HCT116 (cell line): ENCODE data around the gene KBTBD8.

ENCODE experiments used
- CEBPB ChIP-seq: IDR thresholded peaks from 2 replicates; pipeline ENCODE4 v1.6.1; 2012; ENCODE audit warnings: low read depth
- CTCF ChIP-seq, 3 experiments: fragments of 200-600 bp in 1 of 3; sonication (generic) in 1 of 3; IDR thresholded peaks in 2 of 3; conservative IDR thresholded peaks in 1 of 3; 2 replicates each; pipeline ENCODE4 v1.5.1; 2012 to 2017; ENCODE audit warnings: low read depth in 2 of 3, low read length in 2 of 3, antibody characterized with exemption in 1 of 3, borderline replicate concordance in 1 of 3, control low read depth in 1 of 3, mild to moderate bottlenecking in 1 of 3, mixed read lengths in 1 of 3, mixed run types in 1 of 3, moderate library complexity in 1 of 3; ENCODE audit not compliant: insufficient read depth in 1 of 3
- EZH2 ChIP-seq: fragments of 200-600 bp; sonication (generic); IDR thresholded peaks from 2 replicates; pipeline ENCODE4 v1.6.1; 2017; ENCODE audit warnings: antibody characterized with exemption, mixed run types
- EZH2phosphoT487 ChIP-seq: fragments of 200-600 bp; IDR thresholded peaks from 2 replicates; pipeline ENCODE4 v1.6.1; 2018; ENCODE audit warnings: antibody characterized with exemption, borderline replicate concordance
- POLR2A ChIP-seq: IDR thresholded peaks from 2 replicates; pipeline ENCODE4 v1.7.0; 2011; ENCODE audit warnings: borderline replicate concordance; ENCODE audit not compliant: insufficient read depth, insufficient read length; ENCODE audit errors: extremely low read depth
- SRF ChIP-seq: IDR thresholded peaks from 2 replicates; pipeline ENCODE4 v1.6.1; 2012; ENCODE audit warnings: low read depth
- YY1 ChIP-seq: IDR thresholded peaks from 2 replicates; pipeline ENCODE4 v1.6.1; 2011; ENCODE audit warnings: low read length, low read depth, moderate library complexity, mild to moderate bottlenecking; ENCODE audit not compliant: insufficient replicate concordance; ENCODE audit errors: extremely low read depth
- ZBTB33 ChIP-seq: IDR thresholded peaks from 2 replicates; pipeline ENCODE4 v1.6.1; 2011; ENCODE audit warnings: mild to moderate bottlenecking, low read length, moderate library complexity; ENCODE audit not compliant: insufficient replicate concordance; ENCODE audit errors: extremely low read depth
- TF ChIP-seq, protein P1 (sequence below): IDR thresholded peaks from 2 replicates; pipeline ENCODE4 v1.6.1; 2012

GRCh38 chr3:66948838-66949237, 49.3 kb upstream of the KBTBD8 start:
- no peak for TF ChIP-seq ZBTB33
- no peak for TF ChIP-seq EZH2phosphoT487
- no peak for TF ChIP-seq CEBPB
- TF ChIP-seq CTCF (IDR thresholded peaks at IDR 0.05 in 2 of 3, conservative IDR thresholded peaks at IDR 0.05 in 1 of 3; ENCODE audit: borderline replicate concordance in 1 of 3, insufficient read depth in 1 of 3, low read depth in 2 of 3, low read length in 2 of 3): no peak
- TF ChIP-seq YY1: no peak
- TF ChIP-seq SRF: no peak
- TF ChIP-seq POLR2A: no peak
- TF ChIP-seq, protein P1, sequence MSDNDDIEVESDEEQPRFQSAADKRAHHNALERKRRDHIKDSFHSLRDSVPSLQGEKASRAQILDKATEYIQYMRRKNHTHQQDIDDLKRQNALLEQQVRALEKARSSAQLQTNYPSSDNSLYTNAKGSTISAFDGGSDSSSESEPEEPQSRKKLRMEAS: no peak
- TF ChIP-seq EZH2: no peak
